Upper lobe of left lung (tissue), 4 donors: ENCODE results near the gene SPRR1A.

Experiments used
- CTCF ChIP-seq, 6 experiments: fragments of 450-650 bp in 4 of 6; fragments of 200-600 bp in 2 of 6; sonication (generic) in 2 of 6; IDR thresholded peaks; one replicate each; pipeline ENCODE4 v1.5.1; 2016 to 2019; ENCODE audit warnings: antibody characterized with exemption in 6 of 6
- EP300 ChIP-seq, 4 donors: sonication (generic); formaldehyde crosslinking; IDR thresholded peaks; one replicate each; pipeline ENCODE4 v1.5.1; 2017; ENCODE audit warnings: antibody characterized with exemption in 4 of 4, control low read depth in 2 of 4
- POLR2A ChIP-seq, 4 donors: fragments of 450-650 bp; IDR thresholded peaks; one replicate each; pipeline ENCODE4 v1.5.1; 2016 to 2017; ENCODE audit warnings: antibody characterized with exemption in 4 of 4, mild to moderate bottlenecking in 2 of 4
- POLR2AphosphoS5 ChIP-seq, 2 donors: sonication (generic); formaldehyde crosslinking; IDR thresholded peaks; one replicate each; pipeline ENCODE4 v1.5.1; 2017; ENCODE audit warnings: antibody characterized with exemption in 2 of 2

- TF ChIP-seq CTCF (IDR thresholded peaks at IDR 0.05) (no peak), EP300 (IDR thresholded peaks at IDR 0.05) (no peak), POLR2AphosphoS5 (IDR thresholded peaks at IDR 0.05) (no peak), POLR2A (IDR thresholded peaks at IDR 0.05) (no peak)
Measured at GRCh38 chr1:153032073-153032472, 48.2 kb downstream of the SPRR1A start.
